ENCODE measurements around the gene MYLK3.
"Not testable (repeated sequence)": the region's sequence is repeated elsewhere in the genome, so short reads cannot be mapped to it uniquely, and the experiment has no call there.

Gene MYLK3

DNA sequence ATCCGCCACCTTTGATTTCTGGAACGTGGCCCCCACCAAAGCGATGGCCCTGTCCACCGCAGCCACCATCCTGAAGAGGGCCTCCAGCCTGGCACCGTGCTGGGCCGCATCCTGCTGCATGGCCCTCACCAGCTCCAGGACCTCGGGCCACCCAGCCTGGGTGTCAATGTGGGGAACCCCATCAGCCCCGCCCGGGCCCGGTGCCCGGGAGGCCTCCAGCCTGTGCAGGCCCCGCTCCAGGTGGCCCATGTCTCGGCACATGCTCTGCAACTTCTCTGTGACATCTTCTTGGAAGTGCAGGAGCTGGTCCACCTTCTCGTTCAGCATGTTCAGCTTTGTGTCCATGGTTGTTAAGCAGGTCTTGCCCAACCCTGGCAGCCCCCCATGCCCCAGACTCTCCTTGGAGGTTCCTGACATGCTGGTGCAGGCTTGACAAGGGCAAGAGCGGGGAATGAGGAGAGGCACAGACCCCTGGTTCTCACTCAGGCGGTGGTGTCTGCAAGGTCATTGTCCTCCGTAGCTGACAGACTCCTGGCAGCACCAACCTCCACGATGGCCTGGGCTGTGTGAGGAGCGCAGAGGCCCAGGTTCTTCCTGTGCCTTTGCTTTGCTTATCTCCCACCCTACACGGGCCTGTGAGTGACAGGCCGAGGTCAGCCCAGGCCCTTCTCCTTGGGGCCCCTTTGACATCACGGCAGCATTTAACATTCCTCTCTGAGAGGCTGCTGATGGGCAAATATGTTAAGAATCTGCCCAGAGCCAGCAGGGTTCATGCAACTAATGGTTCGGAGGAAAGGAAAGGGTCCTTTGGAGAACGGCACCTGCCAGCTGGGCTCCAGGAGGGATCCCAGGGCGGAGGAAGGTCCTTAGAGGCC is at the start of gene MYLK3:
TSS of gene MYLK3 (minus strand) at position 568 of the 875 bp plus-strand sequence. CDS start at position 417, 151 bp downstream.
- H2AFZ ChIP-seq (ENCODE audit: low read depth, low read length): peak within 1 kb of the TSS; percentile 79
- H3K9me3 ChIP-seq (ENCODE audit: low read length): no peaks in the 10 kb centered on the region
- H3K27me3 ChIP-seq (ENCODE audit: insufficient read depth, low read length): no peaks in the 10 kb centered on the region
- H3K4me1 ChIP-seq (ENCODE audit: insufficient read depth, low read length): peaks cover 35% of the 10 kb centered on the region
- H3K36me3 ChIP-seq (ENCODE audit: insufficient read depth, low read length): no peaks in the 10 kb centered on the region
- H3K4me3 ChIP-seq (ENCODE audit: low read length): no peak within 1 kb of the TSS

DNA sequence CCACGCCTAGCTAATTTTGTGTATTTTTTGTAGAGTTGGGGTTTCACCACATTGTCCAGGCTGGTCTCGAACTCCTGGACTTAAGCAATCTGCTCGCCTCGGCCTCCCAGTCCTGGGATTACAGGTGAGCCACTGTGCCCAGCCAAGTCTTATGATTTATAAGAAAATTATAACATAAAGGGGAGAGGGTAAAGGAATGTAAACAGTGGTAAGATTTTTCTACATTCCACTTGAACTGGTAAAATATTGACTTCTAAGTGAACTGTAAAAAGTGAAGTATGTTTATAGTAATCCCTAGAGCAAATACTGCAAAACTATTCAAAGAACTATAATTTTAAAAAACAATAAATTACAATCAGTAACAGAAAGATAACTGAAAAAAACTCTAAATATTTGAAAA is 49.4 kb upstream of the MYLK3 start:
- Histone ChIP-seq H3K36me3 (ENCODE audit: insufficient read depth, low read length) (peaks cover 8% of the 10 kb centered on the region), H3K27me3 (ENCODE audit: insufficient read depth, low read length) (no peaks in the 10 kb centered on the region), H2AFZ (ENCODE audit: low read depth, low read length) (no peak overlapping the region), H3K9me3 (ENCODE audit: low read length) (peaks cover 12% of the 10 kb centered on the region), H3K4me3 (ENCODE audit: low read length) (no peak overlapping the region), H3K4me1 (ENCODE audit: insufficient read depth, low read length) (no peaks in the 10 kb centered on the region)

- Histone ChIP-seq H3K27me3 (ENCODE audit: insufficient read depth, low read length) (no peaks in the 10 kb centered on the region), H3K36me3 (ENCODE audit: insufficient read depth, low read length) (peaks cover 5% of the 10 kb centered on the region), H3K9me3 (ENCODE audit: low read length) (peaks cover 12% of the 10 kb centered on the region), H2AFZ (ENCODE audit: low read depth, low read length) (no peak overlapping the region), H3K4me3 (ENCODE audit: low read length) (no peak overlapping the region), H3K4me1 (ENCODE audit: insufficient read depth, low read length) (no peaks in the 10 kb centered on the region)
Observed at GRCh38 chr16:46796764-46797269, 48.7 kb upstream of the MYLK3 start.

DNA sequence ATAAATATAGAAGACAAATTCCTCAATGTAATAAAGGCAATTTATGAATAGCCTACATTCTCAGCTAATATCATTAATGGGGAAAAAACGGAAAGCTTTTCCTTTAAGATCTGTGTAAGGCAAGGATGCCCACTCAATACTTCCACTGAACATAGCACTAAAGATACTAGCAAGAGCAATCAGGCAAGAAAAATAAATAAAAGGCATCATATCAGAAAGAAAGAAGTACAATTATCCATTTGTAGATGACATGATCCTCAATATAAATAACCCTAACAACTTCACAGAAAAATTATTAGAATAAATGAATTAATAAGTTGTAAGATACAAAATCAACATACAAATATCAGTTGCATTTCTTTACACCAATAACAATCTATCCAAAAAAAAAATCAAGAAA is 45.7 kb upstream of the MYLK3 start:
- Histone ChIP-seq H3K4me1 (ENCODE audit: insufficient read depth, low read length) (no peaks in the 10 kb centered on the region), H3K36me3 (ENCODE audit: insufficient read depth, low read length) (peaks cover 5% of the 10 kb centered on the region), H3K9me3 (ENCODE audit: low read length) (peaks cover 12% of the 10 kb centered on the region), H3K27me3 (ENCODE audit: insufficient read depth, low read length) (no peaks in the 10 kb centered on the region), H2AFZ (ENCODE audit: low read depth, low read length) (no peak overlapping the region), H3K4me3 (ENCODE audit: low read length) (no peak overlapping the region)

GRCh38 chr16:46790599-46791270 is 42.6 kb upstream of the MYLK3 start:
- peak overlapping the region; percentile 28 for H3K4me3 ChIP-seq (ENCODE audit: low read length)
- H3K4me1 ChIP-seq (ENCODE audit: insufficient read depth, low read length): no peaks in the 10 kb centered on the region
- peak overlapping the region; percentile 27 for H2AFZ ChIP-seq (ENCODE audit: low read depth, low read length)
- no peaks in the 10 kb centered on the region for H3K27me3 ChIP-seq (ENCODE audit: insufficient read depth, low read length)
- peaks cover 5% of the 10 kb centered on the region for H3K9me3 ChIP-seq (ENCODE audit: low read length)
- no peaks in the 10 kb centered on the region for H3K36me3 ChIP-seq (ENCODE audit: insufficient read depth, low read length)

- H3K27me3 ChIP-seq (ENCODE audit: insufficient read depth, low read length): no peaks in the 10 kb centered on the region
- H3K9me3 ChIP-seq (ENCODE audit: low read length): peaks cover 2% of the 10 kb centered on the region
- no peaks in the 10 kb centered on the region for H3K4me1 ChIP-seq (ENCODE audit: insufficient read depth, low read length)
- H2AFZ ChIP-seq (ENCODE audit: low read depth, low read length): peak overlapping the region; percentile 27
- peak overlapping the region; percentile 28 for H3K4me3 ChIP-seq (ENCODE audit: low read length)
- no peaks in the 10 kb centered on the region for H3K36me3 ChIP-seq (ENCODE audit: insufficient read depth, low read length)
Observed at GRCh38 chr16:46789499-46790414, 41.6 kb upstream of the MYLK3 start.

DNA sequence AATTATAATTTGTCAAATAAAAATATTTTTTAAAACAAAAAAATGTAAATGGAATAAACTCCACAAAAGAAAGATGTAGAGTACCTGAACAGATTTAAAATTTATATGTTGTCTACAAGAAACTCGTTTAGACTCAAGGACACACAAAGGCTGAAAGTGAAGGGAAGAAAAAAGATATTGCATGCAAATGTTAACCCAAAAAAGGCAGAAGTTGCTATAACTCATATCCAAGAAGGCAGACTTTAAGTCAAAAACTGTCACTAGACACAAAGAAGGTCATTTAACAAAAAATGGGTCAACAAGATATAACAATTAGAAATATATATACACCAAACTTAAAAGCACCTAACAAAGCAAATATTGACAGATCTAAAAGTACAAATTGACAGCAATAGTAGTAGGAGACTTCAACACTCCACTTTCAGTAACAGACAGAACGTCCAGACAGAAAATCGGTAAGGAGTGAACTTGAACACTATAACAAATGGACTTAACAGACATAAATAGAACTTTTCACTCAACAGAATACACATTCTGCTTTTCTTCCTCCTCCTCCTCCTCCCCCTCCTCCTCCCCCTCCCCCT is 40.8 kb upstream of the MYLK3 start:
- H3K4me1 ChIP-seq (ENCODE audit: insufficient read depth, low read length): no peaks in the 10 kb centered on the region
- H3K4me3 ChIP-seq (ENCODE audit: low read length): no peak overlapping the region
- H3K27me3 ChIP-seq (ENCODE audit: insufficient read depth, low read length): no peaks in the 10 kb centered on the region
- no peaks in the 10 kb centered on the region for H3K36me3 ChIP-seq (ENCODE audit: insufficient read depth, low read length)
- H3K9me3 ChIP-seq (ENCODE audit: low read length): peaks cover 2% of the 10 kb centered on the region
- H2AFZ ChIP-seq (ENCODE audit: low read depth, low read length): no peak overlapping the region

DNA sequence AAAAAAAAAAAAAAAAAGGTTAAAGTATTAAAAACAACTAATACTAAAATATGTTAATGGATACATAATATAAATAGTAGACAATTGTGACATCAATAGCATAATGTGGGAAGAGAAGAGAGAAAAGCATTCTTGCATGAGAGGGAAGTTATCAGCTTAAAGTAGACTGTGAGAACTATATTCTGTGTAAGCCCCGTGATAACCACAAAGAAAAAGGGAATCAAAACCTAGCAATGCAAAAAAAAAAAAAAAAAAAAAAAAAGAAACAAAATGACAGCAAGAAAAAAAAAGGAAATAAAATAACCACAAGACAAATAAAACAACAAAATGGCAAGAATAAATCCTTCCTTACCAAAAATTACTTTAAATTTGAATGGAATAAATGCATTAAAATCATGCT is 39.8 kb upstream of the MYLK3 start:
- no peaks in the 10 kb centered on the region for H3K27me3 ChIP-seq (ENCODE audit: insufficient read depth, low read length)
- H3K4me3 ChIP-seq (ENCODE audit: low read length): no peak overlapping the region
- H3K4me1 ChIP-seq (ENCODE audit: insufficient read depth, low read length): no peaks in the 10 kb centered on the region
- no peaks in the 10 kb centered on the region for H3K36me3 ChIP-seq (ENCODE audit: insufficient read depth, low read length)
- no peak overlapping the region for H2AFZ ChIP-seq (ENCODE audit: low read depth, low read length)
- H3K9me3 ChIP-seq (ENCODE audit: low read length): no peaks in the 10 kb centered on the region

DNA sequence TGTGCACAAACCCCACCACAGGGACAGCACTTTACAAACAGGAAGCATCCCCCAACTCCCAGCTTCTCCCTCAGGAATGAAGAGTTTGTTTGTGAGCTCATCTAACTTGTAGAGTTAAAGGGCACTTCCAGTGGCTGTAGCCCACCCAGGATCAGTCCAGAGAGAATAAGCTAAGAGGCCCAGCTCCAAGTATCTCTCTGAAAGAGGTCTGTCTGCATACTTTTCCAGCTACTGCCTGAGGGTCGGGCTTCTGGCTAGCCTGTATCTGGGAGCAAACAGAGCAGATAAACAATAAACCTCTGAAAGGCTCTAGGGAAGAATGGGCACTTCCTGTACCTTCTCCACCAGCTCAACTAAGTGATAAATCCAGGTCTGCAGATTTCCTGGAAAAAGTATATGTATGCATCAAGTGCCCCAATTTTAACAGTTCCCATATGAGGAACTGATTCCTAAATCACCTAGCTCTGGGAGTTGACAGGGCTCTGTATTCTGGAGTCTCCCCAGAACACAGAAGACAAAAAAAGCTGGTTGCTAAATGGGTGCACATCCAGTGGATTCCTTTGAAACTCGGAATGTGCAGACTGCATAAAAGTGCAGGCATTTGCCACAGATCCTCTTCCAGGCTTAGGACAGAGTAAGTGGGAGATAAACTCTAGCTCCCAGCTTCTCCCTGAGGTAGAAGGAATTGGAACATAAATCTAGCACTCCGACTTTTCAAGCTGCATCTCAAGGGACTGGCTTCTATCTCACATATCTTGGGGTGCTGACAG is 37.1 kb upstream of the MYLK3 start:
- H3K27me3 ChIP-seq (ENCODE audit: insufficient read depth, low read length): no peaks in the 10 kb centered on the region
- no peaks in the 10 kb centered on the region for H3K36me3 ChIP-seq (ENCODE audit: insufficient read depth, low read length)
- no peak overlapping the region for H2AFZ ChIP-seq (ENCODE audit: low read depth, low read length)
- no peak overlapping the region for H3K4me3 ChIP-seq (ENCODE audit: low read length)
- H3K4me1 ChIP-seq (ENCODE audit: insufficient read depth, low read length): no peaks in the 10 kb centered on the region
- no peaks in the 10 kb centered on the region for H3K9me3 ChIP-seq (ENCODE audit: low read length)

- H2AFZ ChIP-seq (ENCODE audit: low read depth, low read length); H3K9me3 ChIP-seq (ENCODE audit: low read length); H3K36me3 ChIP-seq (ENCODE audit: insufficient read depth, low read length); H3K4me1 ChIP-seq (ENCODE audit: insufficient read depth, low read length); H3K4me3 ChIP-seq (ENCODE audit: low read length); H3K27me3 ChIP-seq (ENCODE audit: insufficient read depth, low read length): not testable (repeated sequence)
Observed at GRCh38 chr16:46784569-46784968, 36.4 kb upstream of the MYLK3 start.

GRCh38 chr16:46783800-46784199 is 35.7 kb upstream of the MYLK3 start:
- no peaks in the 10 kb centered on the region for H3K36me3 ChIP-seq (ENCODE audit: insufficient read depth, low read length)
- H2AFZ ChIP-seq (ENCODE audit: low read depth, low read length): no peak overlapping the region
- no peaks in the 10 kb centered on the region for H3K9me3 ChIP-seq (ENCODE audit: low read length)
- H3K27me3 ChIP-seq (ENCODE audit: insufficient read depth, low read length): no peaks in the 10 kb centered on the region
- no peak overlapping the region for H3K4me3 ChIP-seq (ENCODE audit: low read length)
- no peaks in the 10 kb centered on the region for H3K4me1 ChIP-seq (ENCODE audit: insufficient read depth, low read length)

DNA sequence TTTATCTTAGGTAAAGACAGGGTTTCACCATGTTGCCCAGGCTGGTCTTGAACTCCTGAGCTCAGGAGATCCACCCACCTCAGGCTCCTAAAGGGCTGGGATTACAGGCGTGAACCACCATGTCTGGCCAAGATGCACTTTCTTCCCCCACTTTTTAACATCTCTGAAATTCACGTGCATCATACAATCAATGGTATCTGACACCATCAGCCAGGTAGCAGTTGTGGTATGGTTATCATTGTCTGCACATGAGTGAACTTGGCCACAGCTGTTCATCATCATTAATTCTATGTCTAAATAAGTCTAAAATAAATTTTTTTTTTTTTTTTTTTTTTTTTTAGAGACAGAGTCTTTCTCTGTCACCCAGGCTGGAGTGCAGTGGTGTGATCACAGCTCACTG is 34.2 kb upstream of the MYLK3 start:
- H3K4me3 ChIP-seq (ENCODE audit: low read length): no peak overlapping the region
- H3K36me3 ChIP-seq (ENCODE audit: insufficient read depth, low read length): no peaks in the 10 kb centered on the region
- H2AFZ ChIP-seq (ENCODE audit: low read depth, low read length): no peak overlapping the region
- H3K4me1 ChIP-seq (ENCODE audit: insufficient read depth, low read length): no peaks in the 10 kb centered on the region
- no peaks in the 10 kb centered on the region for H3K9me3 ChIP-seq (ENCODE audit: low read length)
- H3K27me3 ChIP-seq (ENCODE audit: insufficient read depth, low read length): no peaks in the 10 kb centered on the region

Data from neuron (in vitro differentiated cells).